Head of caudate nucleus (tissue), 42 donors: ENCODE data around the gene PLXNA2.

Experiments
- DNase-seq, 42 donors: peaks; one replicate each; pipeline versions ENCODE4 v3.0.0 to v3.0.0-alpha.2; 2020 to 2021; ENCODE audit warnings: mixed read lengths in 7 of 42
- intact Hi-C: fragments of 100-400 bp; cut with DNase I; formaldehyde crosslinking; loops from one replicate; pipeline ENCODE4 v1.15.0; 2022

The PLXNA2 gene

DNA sequence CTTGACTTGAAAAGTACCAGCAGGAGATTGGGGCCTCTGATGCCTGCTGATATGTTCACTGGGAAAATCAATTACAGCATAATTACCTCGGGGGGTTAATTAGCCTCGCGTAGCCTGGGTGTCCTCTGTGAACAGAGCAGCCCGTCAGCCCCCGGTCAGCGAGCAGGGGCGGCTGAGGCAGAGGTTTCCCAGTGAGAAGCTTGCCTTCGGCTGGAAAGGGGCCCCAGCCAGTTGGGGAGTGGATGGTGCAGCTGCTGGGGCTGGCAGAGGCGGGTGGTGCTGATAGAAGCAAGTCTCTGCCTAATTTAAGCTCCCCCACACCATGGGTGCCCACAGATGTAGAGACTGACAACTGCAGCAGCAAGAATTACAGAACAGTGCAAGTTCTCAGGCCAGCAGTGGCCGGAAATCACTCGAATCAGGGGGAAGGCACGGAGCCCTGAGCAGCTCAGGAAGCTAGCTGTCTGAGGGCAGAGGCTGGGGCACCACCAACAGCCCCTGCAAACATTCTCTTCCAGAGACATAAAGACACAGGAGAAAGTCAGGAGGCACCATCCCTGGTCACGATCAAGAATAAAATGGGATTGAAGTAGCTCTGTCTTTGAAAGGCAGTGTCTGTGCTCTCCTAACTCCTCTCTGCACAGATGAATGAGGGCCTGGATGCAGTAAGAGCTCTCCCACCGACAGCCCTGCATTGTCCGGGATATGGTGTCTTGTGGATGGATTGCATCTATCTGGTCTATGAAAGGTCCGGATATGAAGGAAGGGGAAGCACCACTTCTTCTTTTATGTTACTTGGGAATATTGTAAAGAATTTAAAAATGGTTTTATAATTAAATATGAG, 166.7 kb downstream of the PLXNA2 start:
- peak in 36 of 42 donors; percentile 19 to 78 (median 45) for DNase-seq
- intact Hi-C loops, result no loop called here

- intact Hi-C loops, result no loop called here
- no peak for DNase-seq
Observed at GRCh38 chr1:208074353-208074752, 169.8 kb downstream of the PLXNA2 start.

DNA sequence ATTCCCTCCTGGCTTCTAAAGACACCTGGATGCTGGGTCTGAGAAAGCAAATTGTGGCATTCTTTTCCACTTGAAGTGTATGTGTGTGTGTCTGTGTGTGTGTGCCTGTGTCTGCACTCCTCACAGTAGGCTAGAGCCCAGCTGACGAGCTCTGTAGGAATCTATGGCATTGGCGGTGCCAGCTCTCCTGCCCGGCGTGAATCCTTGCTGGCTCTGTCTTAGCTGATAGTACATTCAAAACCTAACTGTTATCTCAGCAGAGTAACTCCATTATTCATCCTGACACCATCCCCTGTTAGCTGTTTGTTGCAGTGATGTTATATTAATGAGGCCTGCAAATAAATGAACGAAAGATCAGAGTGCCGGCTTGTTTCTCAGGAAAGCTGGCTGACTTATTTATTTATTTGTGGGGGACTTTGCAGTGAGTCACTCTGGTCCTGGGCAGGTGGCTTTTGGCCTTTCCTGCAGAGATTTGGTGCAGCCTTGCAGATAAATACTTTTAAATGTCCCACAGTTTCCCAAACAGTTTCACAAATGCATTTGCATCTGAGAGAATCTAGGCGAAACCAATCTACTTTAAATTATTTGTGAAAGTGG, 172.7 kb downstream of the PLXNA2 start:
- no peak for DNase-seq
- intact Hi-C loops, result no loop called here

GRCh38 chr1:208069908-208070307, 174.3 kb downstream of the PLXNA2 start:
- DNase-seq, result no peak
- intact Hi-C loops, result no loop called here

GRCh38 chr1:208069317-208069716, 174.9 kb downstream of the PLXNA2 start:
- intact Hi-C loops, result no loop called here
- no peak for DNase-seq

DNA sequence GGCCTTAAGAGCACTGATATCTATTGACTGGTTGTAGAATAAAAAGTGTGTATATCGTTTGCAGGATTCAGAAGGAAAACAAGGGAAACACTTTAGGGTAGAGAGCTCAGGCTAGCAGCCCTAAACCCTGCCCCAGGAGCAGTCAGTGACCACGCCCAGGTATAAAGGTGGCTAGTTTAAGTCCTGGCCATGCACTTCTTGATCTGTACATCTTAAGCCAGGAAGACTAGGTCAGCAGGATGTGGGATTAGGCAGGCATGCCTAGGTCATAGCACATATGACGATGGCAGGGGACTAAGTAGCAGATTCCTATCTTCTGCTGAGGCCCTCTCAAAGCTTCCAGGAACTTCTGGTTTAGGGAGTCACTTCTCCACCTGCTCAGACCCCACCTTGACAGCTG, 175.3 kb downstream of the PLXNA2 start:
- DNase-seq, result no peak
- intact Hi-C loops, result no loop called here

DNA sequence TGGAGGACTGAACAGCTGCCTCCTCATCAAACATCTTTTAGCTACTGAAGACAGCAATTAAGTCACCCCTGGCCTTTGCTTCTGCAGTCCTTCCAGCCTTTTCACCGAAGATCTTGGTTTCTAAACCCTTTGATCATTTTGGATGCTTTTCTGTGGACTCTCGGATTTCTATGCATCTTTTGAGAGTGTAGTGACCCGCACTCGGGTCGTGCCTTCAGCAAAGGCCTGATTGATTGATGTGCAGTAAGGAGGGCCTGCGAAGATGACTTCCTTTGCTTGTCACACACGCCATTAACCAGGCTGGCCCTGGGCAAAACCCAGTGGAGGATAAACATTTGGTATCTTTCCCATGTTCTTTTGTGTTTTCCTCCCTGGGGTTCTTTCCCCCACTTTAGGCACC, 175.8 kb downstream of the PLXNA2 start:
- intact Hi-C loops, result no loop called here
- DNase-seq, result no peak

- intact Hi-C loops, result no loop called here
- DNase-seq, result no peak
Observed at GRCh38 chr1:208066583-208066982, 177.6 kb downstream of the PLXNA2 start.

- peak in 17 of 42 donors; percentile 33 to 78 (median 49) for DNase-seq
- intact Hi-C loops, result no loop called here
Observed at GRCh38 chr1:208065862-208066261, 178.3 kb downstream of the PLXNA2 start.

- no peak for DNase-seq
- intact Hi-C loops, result no loop called here
Observed at GRCh38 chr1:208061632-208062031, 182.6 kb downstream of the PLXNA2 start.

GRCh38 chr1:208061118-208061517, 183.1 kb downstream of the PLXNA2 start:
- intact Hi-C loops, result no loop called here
- peak in 1 of 42 donors; percentile 27 for DNase-seq

DNA sequence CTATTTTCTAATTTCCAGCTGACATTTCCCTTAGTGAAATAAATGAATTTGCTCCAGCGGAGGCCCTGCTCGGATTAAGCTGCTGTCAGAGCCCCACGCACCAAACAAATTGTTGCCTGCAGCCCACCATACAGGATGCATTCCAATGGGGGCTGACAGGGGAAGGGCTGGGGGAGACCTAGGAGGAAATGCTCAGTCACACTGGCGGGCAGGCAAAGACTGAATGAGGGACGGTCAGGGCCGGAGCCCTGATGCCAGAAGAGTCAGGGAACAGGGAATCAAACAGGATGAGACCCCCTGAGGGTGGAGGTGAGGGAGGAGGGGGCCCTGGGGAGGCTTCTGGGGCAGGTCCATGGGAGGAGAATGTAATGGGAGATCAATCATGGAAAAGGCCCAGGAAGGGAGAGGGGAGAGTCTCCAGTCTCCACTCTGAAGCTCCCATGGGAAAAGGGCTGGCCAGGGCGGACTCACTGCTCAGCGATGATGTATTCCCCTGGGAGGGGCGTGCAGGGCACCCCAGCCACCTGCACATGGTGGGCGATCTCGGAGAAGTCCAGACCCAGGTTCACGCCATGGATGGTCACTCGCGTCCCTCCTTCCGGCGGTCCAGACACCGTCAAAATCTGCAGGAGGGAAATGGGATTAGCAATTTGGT, 183.8 kb downstream of the PLXNA2 start:
- intact Hi-C loops, result no loop called here
- DNase-seq, result no peak

- DNase-seq, result no peak
- intact Hi-C loops, result no loop called here
Observed at GRCh38 chr1:208059409-208060001, 184.7 kb downstream of the PLXNA2 start.

- intact Hi-C loops, result no loop called here
Observed at GRCh38 chr1:208058756-208059155, 185.4 kb downstream of the PLXNA2 start.

DNA sequence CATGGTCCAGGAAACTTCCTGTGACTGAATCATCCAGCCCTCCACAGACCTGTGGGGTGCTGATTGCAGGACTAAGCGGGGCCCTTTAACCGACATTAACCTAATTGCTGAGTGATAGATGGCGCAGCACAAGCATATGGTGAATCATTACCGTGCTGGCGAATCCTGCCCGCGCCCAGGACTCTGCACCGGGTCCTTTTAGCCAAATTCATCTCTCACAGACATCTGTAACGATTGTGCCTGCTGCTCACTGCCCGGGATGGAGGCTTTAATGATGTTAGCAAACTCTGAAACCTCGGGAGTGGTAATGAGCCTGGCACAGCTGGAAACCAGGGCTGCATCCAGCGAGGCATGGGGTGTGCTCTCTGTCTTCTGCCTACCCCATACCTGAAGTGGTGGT, 185.9 kb downstream of the PLXNA2 start:
- DNase-seq, result no peak
- intact Hi-C loops, result no loop called here

More at GRCh38 chr1:208058756-208059155, 185.4 kb downstream of the PLXNA2 start:
- no peak for DNase-seq

DNA sequence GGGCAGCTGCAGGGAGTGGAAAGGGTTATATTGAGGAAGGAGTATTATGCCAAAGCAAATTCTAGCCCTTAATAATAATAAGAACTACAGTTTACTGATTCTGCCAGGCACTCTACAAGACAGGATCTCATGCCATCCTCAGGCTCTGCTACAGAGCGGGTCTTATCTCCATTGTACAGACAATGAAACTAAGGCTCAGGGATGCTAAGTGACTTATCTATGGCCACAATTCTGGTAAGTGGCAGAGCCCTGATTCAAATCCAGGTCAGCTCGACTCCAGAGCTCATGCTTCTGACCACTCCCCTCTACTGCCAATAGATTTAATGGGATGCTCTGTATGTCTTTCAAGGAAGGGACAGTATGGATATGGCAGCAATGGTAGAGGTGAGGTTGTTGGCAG, 187.1 kb downstream of the PLXNA2 start:
- no peak for DNase-seq
- intact Hi-C loops, result no loop called here

GRCh38 chr1:208055535-208055934, 188.6 kb downstream of the PLXNA2 start:
- DNase-seq, result no peak
- intact Hi-C loops, result no loop called here

DNA sequence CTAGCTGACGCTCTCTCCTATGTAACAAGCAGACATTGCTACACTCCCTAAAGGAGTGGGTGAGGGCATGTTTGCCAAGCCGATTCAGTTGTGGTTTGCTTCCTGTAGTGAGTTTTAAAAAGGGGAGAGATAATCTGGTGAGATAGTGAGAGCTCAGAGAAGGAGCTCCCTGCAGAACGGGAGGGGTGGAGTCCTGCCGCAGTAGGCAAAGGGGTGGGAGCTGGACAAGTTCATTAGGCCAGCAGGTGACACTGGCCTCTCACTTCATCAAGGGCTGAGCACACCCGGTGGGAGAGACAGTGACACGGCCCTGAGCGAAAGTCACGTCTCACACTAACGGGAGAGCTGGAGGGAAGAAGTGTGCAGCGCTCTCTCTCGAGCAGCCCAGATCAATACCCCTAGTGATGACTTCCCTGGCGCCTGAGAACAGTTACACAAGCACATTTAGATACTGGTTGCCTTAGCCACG, 189.2 kb downstream of the PLXNA2 start:
- intact Hi-C loops, result no loop called here
- peak in 6 of 42 donors; percentile 29 to 55 (median 45) for DNase-seq

DNA sequence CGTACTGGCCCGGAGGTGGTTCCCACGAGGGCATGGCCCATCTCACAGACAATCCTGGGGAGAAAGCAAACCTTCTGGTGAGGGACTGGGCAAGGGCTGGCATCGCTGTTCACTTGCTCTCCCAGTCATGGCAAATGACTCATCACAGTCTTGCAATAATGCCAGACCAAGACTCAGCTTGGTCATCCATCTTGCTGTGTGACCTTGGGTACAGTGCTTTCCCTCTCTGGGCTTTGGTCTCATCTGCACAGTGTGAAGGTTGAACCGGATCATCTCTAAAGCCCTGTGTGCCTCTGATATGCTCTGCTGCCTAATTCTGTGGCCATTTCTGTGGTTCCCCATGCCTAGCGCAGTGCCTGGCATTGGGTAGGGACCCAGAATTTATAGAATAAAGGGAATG, 189.7 kb downstream of the PLXNA2 start:
- DNase-seq, result no peak
- intact Hi-C loops, result no loop called here

DNA sequence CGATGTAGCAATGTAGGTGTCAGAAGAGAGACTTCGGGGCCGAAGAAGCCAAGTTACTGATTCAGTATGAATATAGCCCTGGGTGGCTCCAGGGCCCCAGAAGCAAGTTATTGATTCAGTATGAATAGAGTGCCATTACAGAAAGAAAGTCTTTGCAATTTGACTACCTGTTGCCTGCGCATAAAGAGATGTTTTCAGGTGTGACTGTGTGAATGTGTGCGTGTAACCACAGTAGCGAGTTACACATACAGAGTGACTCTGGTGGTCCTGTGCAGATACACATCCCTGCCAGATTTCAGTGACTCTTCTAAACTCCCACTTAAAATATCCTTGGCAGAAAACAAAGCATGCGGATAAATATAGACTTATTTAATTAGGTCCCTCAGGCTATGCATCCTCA, 190.5 kb downstream of the PLXNA2 start:
- intact Hi-C loops, result no loop called here
- DNase-seq, result no peak
